ENCODE data around the gene LAMB4. TPM values are rescaled to one million over a fixed set of nuclear protein-coding genes. Genes with fewer than 3 reads are reported as not detected.

The LAMB4 gene
- total and polyA plus RNA-seq, 2 of the 8 experiments (the other 6 are each of a cell fraction or from before 2014, with no cell fraction given): not detected

DNA sequence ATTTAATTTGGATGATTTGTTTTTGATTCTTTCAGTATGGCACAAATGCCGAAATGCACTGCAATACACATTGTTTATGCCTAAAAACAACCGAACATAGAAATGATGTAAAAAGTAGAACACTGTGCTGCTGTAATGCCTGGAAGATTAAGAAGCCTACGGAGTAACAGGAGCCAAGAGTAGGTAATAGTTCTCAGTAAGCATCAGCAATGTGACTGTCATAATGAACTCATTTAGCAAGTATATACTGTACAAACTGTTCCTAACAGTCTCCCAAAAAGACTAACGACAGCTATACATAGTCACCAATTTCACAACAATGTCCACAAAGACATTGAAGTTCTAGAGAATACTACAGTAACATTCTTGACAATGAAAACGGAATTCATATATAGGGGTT, 19.0 kb upstream of the LAMB4 start:
- FAIRE-seq: no peak
- CTCF ChIA-PET (ENCODE audit: partially characterized antibody): interaction anchor here (1.1 to 1.6 kb wide), 2 partner anchors 35 to 45 kb away, joined by 4 to 9 read pairs; no protein-coding TSS in a partner anchor

More for the DNA sequence above, 19.0 kb upstream of the LAMB4 start:
- Histone ChIP-seq H3K4me1 (replicated peaks in 1 of 4; ENCODE audit: control insufficient read depth in 3 of 4, insufficient read depth in 4 of 4, low read length in 3 of 4) (peaks cover 0 to 5% (median 0%) of the 10 kb centered on the region in 4 experiments; a peak in 3 of 7 replicates), H3K4ac (replicated peaks; ENCODE audit: insufficient read length, low read depth, low read length) (no peak overlapping the region), H3K36me3 (ENCODE audit: control insufficient read depth in 2 of 4, insufficient read depth in 4 of 4, low read length in 3 of 4) (no peaks in the 10 kb centered on the region), H4K8ac (ENCODE audit: extremely low read depth, insufficient read depth, low read length) (no peak overlapping the region), H3K9me3 (ENCODE audit: insufficient read depth in 2 of 2, low read depth in 1 of 2, low read length in 1 of 2) (no peaks in the 10 kb centered on the region), H3K4me3 (ENCODE audit: extremely low read depth in 1 of 4, insufficient read depth in 2 of 4, low read depth in 3 of 4, low read length in 4 of 4) (no peak overlapping the region), H3K4me2 (ENCODE audit: insufficient read depth in 1 of 2, low read depth in 2 of 2, low read length in 2 of 2) (no peak overlapping the region), H2AK5ac (ENCODE audit: low read depth, low read length) (no peak overlapping the region), H3K14ac (ENCODE audit: insufficient read length) (no peak overlapping the region), H3K23me2 (ENCODE audit: low read depth, low read length) (no peaks in the 10 kb centered on the region), H3K27ac (ENCODE audit: low read depth, low read length) (no peak overlapping the region), H4K91ac (replicated peaks; ENCODE audit: insufficient read length, low read length) (no peak overlapping the region), H3K9ac (replicated peaks in 1 of 4; ENCODE audit: extremely low read depth in 1 of 4, low read depth in 3 of 4, low read length in 3 of 4) (peak overlapping the region in 1 of 4 experiments; percentile 34; a peak in 1 of 7 replicates), H2AFZ (ENCODE audit: low read length) (no peak overlapping the region), H2BK20ac (ENCODE audit: low read length) (no peak overlapping the region), H3K56ac (replicated peaks; ENCODE audit: insufficient read length, low read depth, low read length) (no peak overlapping the region), H3K27me3 (replicated peaks in 1 of 4; ENCODE audit: control insufficient read depth in 3 of 4, extremely low read depth in 1 of 4, insufficient read depth in 3 of 4, low read length in 3 of 4) (no peaks in the 10 kb centered on the region), H2BK5ac (ENCODE audit: low read depth, low read length) (no peak overlapping the region), H2BK120ac (replicated peaks; ENCODE audit: low read depth, low read length) (no peak overlapping the region), H3K18ac (ENCODE audit: extremely low read depth, low read length) (no peak overlapping the region), H4K5ac (ENCODE audit: insufficient read length, low read depth, low read length) (no peak overlapping the region), H3K79me2 (ENCODE audit: control insufficient read depth in 1 of 2, insufficient read depth in 2 of 2, low read length in 2 of 2) (no peaks in the 10 kb centered on the region), H2BK15ac (ENCODE audit: low read length) (no peak overlapping the region), H3K23ac (ENCODE audit: insufficient read length) (no peak overlapping the region), H3K79me1 (ENCODE audit: low read depth, low read length) (no peaks in the 10 kb centered on the region), H4K20me1 (replicated peaks in 1 of 2; ENCODE audit: control insufficient read depth in 1 of 2, insufficient read depth in 2 of 2, low read length in 2 of 2) (no peaks in the 10 kb centered on the region), H2BK12ac (ENCODE audit: low read depth, low read length) (no peak overlapping the region)
- no peak for TF ChIP-seq NANOG (IDR thresholded peaks at IDR 0.05; ENCODE audit: insufficient read depth, low read depth, low read length, poor library complexity, severe bottlenecking)
- no peak for TF ChIP-seq SRF (IDR thresholded peaks at IDR 0.05; ENCODE audit: low read depth, low read length)
- TF ChIP-seq EP300 (IDR thresholded peaks at IDR 0.05; ENCODE audit: borderline replicate concordance in 1 of 2, low read depth in 2 of 2, low read length in 2 of 2): no peak
- no peak for TF ChIP-seq CHD1 (IDR thresholded peaks at IDR 0.05; ENCODE audit: low read depth, low read length)
- TF ChIP-seq SIRT6 (IDR thresholded peaks at IDR 0.05; ENCODE audit: low read length): no peak
- TF ChIP-seq KDM5A (IDR thresholded peaks at IDR 0.05; ENCODE audit: low read length): no peak
- TF ChIP-seq GABPA (IDR thresholded peaks at IDR 0.05; ENCODE audit: borderline replicate concordance, insufficient read depth, low read length): no peak
- TF ChIP-seq CTBP2 (IDR thresholded peaks at IDR 0.05; ENCODE audit: borderline replicate concordance, insufficient read depth, insufficient read length, low read length): no peak
- no peak for TF ChIP-seq POLR2AphosphoS5 (IDR thresholded peaks at IDR 0.05; ENCODE audit: low read depth, low read length)
- TF ChIP-seq CHD2 (IDR thresholded peaks at IDR 0.05; ENCODE audit: low read length): no peak
- no peak for TF ChIP-seq ATF2 (IDR thresholded peaks at IDR 0.05; ENCODE audit: low read length)
- no peak for TF ChIP-seq KDM1A (IDR thresholded peaks at IDR 0.05; ENCODE audit: borderline replicate concordance, low read length)
- TF ChIP-seq POU5F1 (IDR thresholded peaks at IDR 0.05; ENCODE audit: low read depth, low read length): no peak
- 85% methylated on average over 5 of the region's 5 CpGs; no CpG with 5 or more reads in 1 of the 2 experiments for WGBS, 2 experiments (ENCODE audit: extremely low coverage in 1 of 2, insufficient coverage in 1 of 2, insufficient read length in 1 of 2, insufficient replicate concordance in 2 of 2, low coverage in 1 of 2, low lambda C conversion rate in 2 of 2, missing lambda C conversion rate in 1 of 2)
- DNase-seq (ENCODE audit: low read depth in 1 of 2, low spot score in 2 of 2): no peak
- POLR2A ChIA-PET (ENCODE audit: partially characterized antibody): no interaction called here

All from H1 (cell line).